Astrocyte (in vitro differentiated cells and primary cell): Measurements from ENCODE around the gene SELL.

Experiments
- EZH2 ChIP-seq: IDR thresholded peaks from 2 replicates; pipeline ENCODE4 v1.6.1; 2012; ENCODE audit warnings: mild to moderate bottlenecking, low read length, inconsistent platforms; ENCODE audit not compliant: insufficient read depth
- TF ChIP-seq, protein P1 (sequence below): IDR thresholded peaks from 2 replicates; pipeline ENCODE4 v1.5.1; 2011; ENCODE audit warnings: low read depth, mild to moderate bottlenecking, inconsistent platforms, low read length, moderate library complexity; ENCODE audit not compliant: insufficient read depth

DNA sequence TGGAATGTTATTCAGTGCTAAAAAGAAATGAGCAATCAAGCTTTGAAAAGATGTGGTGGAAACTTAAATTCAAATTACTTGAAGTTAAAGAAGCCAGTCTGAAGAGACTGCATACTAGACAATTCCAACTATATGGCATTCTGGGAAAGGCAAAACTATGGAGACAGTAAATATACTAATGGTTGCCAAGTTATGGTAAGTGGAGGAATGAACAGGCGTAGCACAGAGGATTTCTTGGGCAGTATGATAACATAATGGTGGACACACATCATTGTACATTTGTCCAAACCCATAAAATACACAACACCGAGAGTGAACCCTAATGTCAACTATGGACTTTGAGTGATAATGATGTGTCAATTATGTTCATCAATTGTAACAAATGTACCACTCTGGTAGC, 60.4 kb downstream of the SELL start:
- TF ChIP-seq, protein P1, sequence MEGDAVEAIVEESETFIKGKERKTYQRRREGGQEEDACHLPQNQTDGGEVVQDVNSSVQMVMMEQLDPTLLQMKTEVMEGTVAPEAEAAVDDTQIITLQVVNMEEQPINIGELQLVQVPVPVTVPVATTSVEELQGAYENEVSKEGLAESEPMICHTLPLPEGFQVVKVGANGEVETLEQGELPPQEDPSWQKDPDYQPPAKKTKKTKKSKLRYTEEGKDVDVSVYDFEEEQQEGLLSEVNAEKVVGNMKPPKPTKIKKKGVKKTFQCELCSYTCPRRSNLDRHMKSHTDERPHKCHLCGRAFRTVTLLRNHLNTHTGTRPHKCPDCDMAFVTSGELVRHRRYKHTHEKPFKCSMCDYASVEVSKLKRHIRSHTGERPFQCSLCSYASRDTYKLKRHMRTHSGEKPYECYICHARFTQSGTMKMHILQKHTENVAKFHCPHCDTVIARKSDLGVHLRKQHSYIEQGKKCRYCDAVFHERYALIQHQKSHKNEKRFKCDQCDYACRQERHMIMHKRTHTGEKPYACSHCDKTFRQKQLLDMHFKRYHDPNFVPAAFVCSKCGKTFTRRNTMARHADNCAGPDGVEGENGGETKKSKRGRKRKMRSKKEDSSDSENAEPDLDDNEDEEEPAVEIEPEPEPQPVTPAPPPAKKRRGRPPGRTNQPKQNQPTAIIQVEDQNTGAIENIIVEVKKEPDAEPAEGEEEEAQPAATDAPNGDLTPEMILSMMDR: no peak
- no peak for TF ChIP-seq EZH2
